Stimulated activated CD8-positive, alpha-beta memory T cell treated with anti-CD3 and anti-CD28 coated beads, Interleukin-15, amount 100 ng/mL, for 4 hours (primary cell): ENCODE data around the gene SYCN.

ENCODE experiments used
- DNase-seq, 2 donors: peaks; one replicate each; pipeline ENCODE4 v3.0.0-alpha.2; 2020; ENCODE audit warnings: low read depth in 2 of 2

SYCN gene

GRCh38 chr19:39194832-39195542 lies 9.1 kb downstream of the SYCN start:
- DNase-seq, result no peak

GRCh38 chr19:39193803-39194202 lies 10.3 kb downstream of the SYCN start:
- DNase-seq, result no peak

- no peak for DNase-seq
These were observed 11.2 kb downstream of the SYCN start for GRCh38 chr19:39192846-39193245.

GRCh38 chr19:39190768-39191167 lies 13.3 kb downstream of the SYCN start:
- no peak for DNase-seq

GRCh38 chr19:39188960-39189359 lies 15.1 kb downstream of the SYCN start:
- DNase-seq, result no peak

- DNase-seq, result no peak
These were observed 16.5 kb downstream of the SYCN start for GRCh38 chr19:39187552-39187943.

- no peak for DNase-seq
These were observed 17.7 kb downstream of the SYCN start for GRCh38 chr19:39186391-39186790.

GRCh38 chr19:39183104-39183503 lies 21.0 kb downstream of the SYCN start:
- no peak for DNase-seq

- DNase-seq, result no peak
These were observed 21.9 kb downstream of the SYCN start for GRCh38 chr19:39182174-39182505.

- no peak for DNase-seq
These were observed 22.4 kb downstream of the SYCN start for GRCh38 chr19:39181500-39182173.

GRCh38 chr19:39180749-39181148 lies 23.3 kb downstream of the SYCN start:
- no peak for DNase-seq

GRCh38 chr19:39179754-39180153 lies 24.3 kb downstream of the SYCN start:
- DNase-seq, result no peak

GRCh38 chr19:39178296-39179006 lies 25.6 kb downstream of the SYCN start:
- DNase-seq, result no peak

- no peak for DNase-seq
These were observed 26.3 kb downstream of the SYCN start for GRCh38 chr19:39177736-39178135.

GRCh38 chr19:39177110-39177699 lies 26.9 kb downstream of the SYCN start:
- DNase-seq, result no peak

GRCh38 chr19:39175564-39175963 lies 28.5 kb downstream of the SYCN start:
- no peak for DNase-seq

GRCh38 chr19:39174558-39175544 lies 29.2 kb downstream of the SYCN start:
- DNase-seq, result no peak

- DNase-seq, result no peak
These were observed 29.9 kb downstream of the SYCN start for GRCh38 chr19:39174142-39174541.

- no peak for DNase-seq
These were observed 30.5 kb downstream of the SYCN start for GRCh38 chr19:39173502-39173991.

GRCh38 chr19:39172700-39173501 lies 31.2 kb downstream of the SYCN start:
- no peak for DNase-seq
